ENCODE results near the gene INSYN2B. TPM values are rescaled to one million over a fixed set of nuclear protein-coding genes. Genes with fewer than 3 reads are reported as not detected.

Gene INSYN2B
- total and polyA plus RNA-seq, 4 donors, result 0.10 to 0.63 (median 0.12) TPM; not detected in 1

DNA sequence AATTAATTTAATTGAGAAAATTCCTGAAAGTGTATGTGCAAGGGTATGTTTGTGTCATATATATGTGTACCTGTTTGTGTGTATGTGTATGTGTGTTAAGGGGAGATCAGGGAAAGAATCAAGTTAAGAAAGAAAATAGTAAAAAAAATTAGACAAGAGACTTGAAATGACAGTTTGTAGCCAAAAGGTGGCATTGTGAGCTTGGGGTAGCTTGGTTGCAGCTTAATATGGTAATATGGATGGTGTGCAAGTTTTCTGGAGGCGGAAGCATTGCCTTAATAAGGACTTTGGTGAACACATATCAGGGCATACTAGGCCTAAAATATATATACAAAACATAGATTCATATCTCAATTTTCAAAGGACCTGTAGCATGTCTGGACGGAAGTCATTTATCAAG lies 129.9 kb downstream of the INSYN2B start:
- ATAC-seq (ENCODE audit: insufficient read depth, low FRiP score), result no peak
- H3K27ac ChIP-seq (ENCODE audit: low read depth in 1 of 2, low read length in 1 of 2), result no peak overlapping the region
- no peak for DNase-seq
- no peaks in the 10 kb centered on the region for H3K27me3 ChIP-seq (ENCODE audit: control insufficient read depth in 3 of 3, insufficient read depth in 3 of 3, low read length in 2 of 3)
- TF ChIP-seq, protein P1, sequence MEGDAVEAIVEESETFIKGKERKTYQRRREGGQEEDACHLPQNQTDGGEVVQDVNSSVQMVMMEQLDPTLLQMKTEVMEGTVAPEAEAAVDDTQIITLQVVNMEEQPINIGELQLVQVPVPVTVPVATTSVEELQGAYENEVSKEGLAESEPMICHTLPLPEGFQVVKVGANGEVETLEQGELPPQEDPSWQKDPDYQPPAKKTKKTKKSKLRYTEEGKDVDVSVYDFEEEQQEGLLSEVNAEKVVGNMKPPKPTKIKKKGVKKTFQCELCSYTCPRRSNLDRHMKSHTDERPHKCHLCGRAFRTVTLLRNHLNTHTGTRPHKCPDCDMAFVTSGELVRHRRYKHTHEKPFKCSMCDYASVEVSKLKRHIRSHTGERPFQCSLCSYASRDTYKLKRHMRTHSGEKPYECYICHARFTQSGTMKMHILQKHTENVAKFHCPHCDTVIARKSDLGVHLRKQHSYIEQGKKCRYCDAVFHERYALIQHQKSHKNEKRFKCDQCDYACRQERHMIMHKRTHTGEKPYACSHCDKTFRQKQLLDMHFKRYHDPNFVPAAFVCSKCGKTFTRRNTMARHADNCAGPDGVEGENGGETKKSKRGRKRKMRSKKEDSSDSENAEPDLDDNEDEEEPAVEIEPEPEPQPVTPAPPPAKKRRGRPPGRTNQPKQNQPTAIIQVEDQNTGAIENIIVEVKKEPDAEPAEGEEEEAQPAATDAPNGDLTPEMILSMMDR (IDR thresholded peaks at IDR 0.05; ENCODE audit: control extremely low read depth, extremely low read depth), result no peak
- H3K36me3 ChIP-seq (ENCODE audit: control insufficient read depth in 4 of 4, insufficient read depth in 4 of 4, low read length in 4 of 4), result peaks cover 0 to 1% (median 0%) of the 10 kb centered on the region in 4 donors
- no peak overlapping the region for H3K4me3 ChIP-seq
- H3K9ac ChIP-seq (ENCODE audit: insufficient read depth in 1 of 2, low read length in 2 of 2), result no peak overlapping the region
- no peaks in the 10 kb centered on the region for H3K4me1 ChIP-seq (ENCODE audit: control insufficient read depth in 5 of 5, insufficient read depth in 5 of 5, low read length in 5 of 5)
- peaks cover 0 to 12% (median 5%) of the 10 kb centered on the region in 4 donors for H3K9me3 ChIP-seq (ENCODE audit: control insufficient read depth in 4 of 4, insufficient read depth in 3 of 4, low read length in 3 of 4)
- WGBS, 2 donors, result 95 to 96% methylated on average over 2 of the region's 2 CpGs

DNA sequence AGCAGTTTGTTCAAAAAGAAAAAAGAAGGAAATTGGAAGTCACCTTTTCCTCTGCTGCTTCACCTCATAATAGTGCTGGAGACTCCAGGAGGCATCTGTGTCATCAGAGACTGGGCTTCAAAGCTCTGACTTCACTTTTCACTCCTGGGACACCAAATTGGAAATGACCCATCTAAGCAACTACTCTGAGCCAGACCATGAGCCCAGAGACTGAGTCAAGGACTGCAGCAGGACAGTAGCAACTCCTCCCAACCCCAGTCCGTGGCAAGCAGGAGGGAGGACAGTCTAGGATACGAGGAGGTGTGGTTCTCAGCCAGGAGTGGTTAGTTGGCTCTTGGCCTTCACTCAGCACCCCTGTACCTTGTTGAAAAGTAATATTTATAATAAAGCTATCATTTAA lies 131.5 kb downstream of the INSYN2B start:
- Histone ChIP-seq H3K27ac (ENCODE audit: low read depth in 1 of 2, low read length in 1 of 2) (no peak overlapping the region), H3K36me3 (ENCODE audit: control insufficient read depth in 4 of 4, insufficient read depth in 4 of 4, low read length in 4 of 4) (peaks cover 0 to 1% (median 0%) of the 10 kb centered on the region in 4 donors), H3K9ac (ENCODE audit: insufficient read depth in 1 of 2, low read length in 2 of 2) (no peak overlapping the region), H3K4me3 (no peak overlapping the region), H3K27me3 (ENCODE audit: control insufficient read depth in 3 of 3, insufficient read depth in 3 of 3, low read length in 2 of 3) (no peaks in the 10 kb centered on the region), H3K4me1 (ENCODE audit: control insufficient read depth in 5 of 5, insufficient read depth in 5 of 5, low read length in 5 of 5) (no peaks in the 10 kb centered on the region), H3K9me3 (ENCODE audit: control insufficient read depth in 4 of 4, insufficient read depth in 3 of 4, low read length in 3 of 4) (peaks cover 0 to 12% (median 5%) of the 10 kb centered on the region in 4 donors)
- ATAC-seq (ENCODE audit: insufficient read depth, low FRiP score) (no peak), DNase-seq (no peak)
- TF ChIP-seq, protein P1 (IDR thresholded peaks at IDR 0.05; ENCODE audit: control extremely low read depth, extremely low read depth), result no peak
- WGBS, 2 donors, result 74 to 90% methylated on average over 2 of the region's 2 CpGs

DNA sequence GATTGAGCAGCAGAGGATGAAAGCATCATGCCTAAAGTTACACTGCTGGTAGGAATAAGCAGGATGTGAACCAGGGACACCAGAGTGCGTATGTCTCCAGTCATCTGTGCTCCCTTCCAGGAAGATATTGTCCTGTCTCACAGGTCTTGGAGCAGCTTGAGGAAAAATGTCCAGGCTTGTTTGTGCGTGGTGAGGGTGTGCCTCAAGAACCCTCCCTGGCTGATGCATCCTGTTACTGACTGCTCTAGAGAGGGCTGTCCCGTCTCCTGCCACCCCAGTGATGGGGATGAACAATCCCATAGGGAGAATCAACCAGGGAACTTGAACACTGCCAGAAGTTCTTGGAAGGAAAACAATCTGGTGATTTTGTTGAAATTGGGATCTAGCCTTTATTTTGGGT lies 132.0 kb downstream of the INSYN2B start:
- Histone ChIP-seq H3K9me3 (ENCODE audit: control insufficient read depth in 4 of 4, insufficient read depth in 3 of 4, low read length in 3 of 4) (peaks cover 0 to 12% (median 5%) of the 10 kb centered on the region in 4 donors), H3K4me3 (no peak overlapping the region), H3K4me1 (ENCODE audit: control insufficient read depth in 5 of 5, insufficient read depth in 5 of 5, low read length in 5 of 5) (no peaks in the 10 kb centered on the region), H3K36me3 (ENCODE audit: control insufficient read depth in 4 of 4, insufficient read depth in 4 of 4, low read length in 4 of 4) (peaks cover 0 to 1% (median 0%) of the 10 kb centered on the region in 4 donors), H3K27ac (ENCODE audit: low read depth in 1 of 2, low read length in 1 of 2) (no peak overlapping the region), H3K9ac (ENCODE audit: insufficient read depth in 1 of 2, low read length in 2 of 2) (no peak overlapping the region), H3K27me3 (ENCODE audit: control insufficient read depth in 3 of 3, insufficient read depth in 3 of 3, low read length in 2 of 3) (no peaks in the 10 kb centered on the region)
- WGBS, 2 donors, result 73 to 95% methylated on average over 3 of the region's 3 CpGs
- DNase-seq (no peak), ATAC-seq (ENCODE audit: insufficient read depth, low FRiP score) (no peak)
- TF ChIP-seq, protein P1 (IDR thresholded peaks at IDR 0.05; ENCODE audit: control extremely low read depth, extremely low read depth), result no peak

DNA sequence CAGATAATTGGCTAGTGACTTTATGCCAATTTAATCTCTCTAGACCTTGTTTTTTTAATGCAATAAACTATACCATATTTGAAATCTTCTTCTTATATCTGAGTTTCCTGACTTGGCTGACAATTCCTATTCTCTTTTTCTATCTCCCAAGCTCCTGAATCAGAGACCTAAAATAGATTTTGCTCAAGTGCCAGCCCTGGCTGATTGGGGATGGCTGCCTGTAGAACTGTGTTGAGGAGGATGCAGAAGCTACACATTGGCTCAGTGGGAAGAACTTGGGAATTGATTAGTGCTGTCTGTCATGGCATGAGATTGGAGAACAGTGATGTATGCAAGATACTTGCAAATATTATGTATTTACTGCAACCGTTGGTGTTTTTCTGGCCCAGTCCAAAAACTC lies 132.8 kb downstream of the INSYN2B start:
- no peaks in the 10 kb centered on the region for H3K27me3 ChIP-seq (ENCODE audit: control insufficient read depth in 3 of 3, insufficient read depth in 3 of 3, low read length in 2 of 3)
- no peak overlapping the region for H3K9ac ChIP-seq (ENCODE audit: insufficient read depth in 1 of 2, low read length in 2 of 2)
- TF ChIP-seq, protein P1 (IDR thresholded peaks at IDR 0.05; ENCODE audit: control extremely low read depth, extremely low read depth), result no peak
- 81 to 96% methylated on average over 1 of the region's 1 CpG for WGBS, 2 donors
- no peak overlapping the region for H3K4me3 ChIP-seq
- peaks cover 0 to 1% (median 0%) of the 10 kb centered on the region in 4 donors for H3K36me3 ChIP-seq (ENCODE audit: control insufficient read depth in 4 of 4, insufficient read depth in 4 of 4, low read length in 4 of 4)
- no peaks in the 10 kb centered on the region for H3K4me1 ChIP-seq (ENCODE audit: control insufficient read depth in 5 of 5, insufficient read depth in 5 of 5, low read length in 5 of 5)
- no peak for ATAC-seq (ENCODE audit: insufficient read depth, low FRiP score)
- DNase-seq, result no peak
- no peak overlapping the region for H3K27ac ChIP-seq (ENCODE audit: low read depth in 1 of 2, low read length in 1 of 2)
- H3K9me3 ChIP-seq (ENCODE audit: control insufficient read depth in 4 of 4, insufficient read depth in 3 of 4, low read length in 3 of 4), result peaks cover 0 to 12% (median 5%) of the 10 kb centered on the region in 4 donors
